Measurements from ENCODE around the gene C3orf70. TPM values are rescaled to one million over a fixed set of nuclear protein-coding genes. Genes with fewer than 3 reads are reported as not detected.

The C3orf70 gene
- total and polyA plus RNA-seq, 2 of the 8 experiments (the other 6 are each of a cell fraction or from before 2014, with no cell fraction given): 1.7 to 2.0 TPM

GRCh38 chr3:185090811-185091210 lies 62.0 kb downstream of the C3orf70 start:
- POLR2A ChIA-PET (ENCODE audit: partially characterized antibody): no interaction called here
- no peaks in the 10 kb centered on the region for H3K9me3 ChIP-seq (ENCODE audit: insufficient read depth in 2 of 2, low read depth in 1 of 2, low read length in 1 of 2)
- CTCF ChIA-PET (ENCODE audit: partially characterized antibody): interaction anchor here (0.6 to 1.1 kb wide), 3 partner anchors 9 to 56 kb away, joined by 3 to 4 read pairs (median 3); no protein-coding TSS in a partner anchor
- no peak for TF ChIP-seq HDAC2 (IDR thresholded peaks at IDR 0.05; ENCODE audit: borderline replicate concordance in 1 of 2, low read depth in 2 of 2, low read length in 2 of 2)
- TF ChIP-seq POLR2AphosphoS5 (IDR thresholded peaks at IDR 0.05; ENCODE audit: low read depth, low read length): no peak
- no peak for TF ChIP-seq POU5F1 (IDR thresholded peaks at IDR 0.05; ENCODE audit: low read depth, low read length)
- TF ChIP-seq SIX5 (IDR thresholded peaks at IDR 0.05; ENCODE audit: low read depth, low read length): no peak
- no peak for TF ChIP-seq CHD1 (IDR thresholded peaks at IDR 0.05; ENCODE audit: low read depth, low read length)
- TF ChIP-seq RBBP5 (IDR thresholded peaks at IDR 0.05; ENCODE audit: borderline replicate concordance, low read depth, low read length): no peak
- TF ChIP-seq BRCA1 (IDR thresholded peaks at IDR 0.05; ENCODE audit: low read depth, low read length): no peak
- TF ChIP-seq SP4 (IDR thresholded peaks at IDR 0.05; ENCODE audit: low read length): no peak
- TF ChIP-seq SIN3A (conservative IDR thresholded peaks at IDR 0.05 in 1 of 2, IDR thresholded peaks at IDR 0.05 in 1 of 2; ENCODE audit: low read depth in 1 of 2, low read length in 2 of 2): no peak
- TF ChIP-seq YY1 (IDR thresholded peaks at IDR 0.05; ENCODE audit: low read depth, low read length): no peak
- no peak for TF ChIP-seq RAD21 (IDR thresholded peaks at IDR 0.05 in 1 of 2, conservative IDR thresholded peaks at IDR 0.05 in 1 of 2; ENCODE audit: low read depth in 2 of 2, low read length in 2 of 2)
- TF ChIP-seq SP1 (IDR thresholded peaks at IDR 0.05; ENCODE audit: low read depth, low read length): no peak

More at GRCh38 chr3:185090811-185091210, 62.0 kb downstream of the C3orf70 start:
- Histone ChIP-seq H3K27me3 (replicated peaks in 1 of 4; ENCODE audit: control insufficient read depth in 3 of 4, extremely low read depth in 1 of 4, insufficient read depth in 3 of 4, low read length in 3 of 4) (no peaks in the 10 kb centered on the region), H3K14ac (ENCODE audit: insufficient read length) (no peak overlapping the region), H4K91ac (replicated peaks; ENCODE audit: insufficient read length, low read length) (no peak overlapping the region), H3K27ac (ENCODE audit: low read depth, low read length) (no peak overlapping the region), H3K4ac (replicated peaks; ENCODE audit: insufficient read length, low read depth, low read length) (no peak overlapping the region), H3K36me3 (ENCODE audit: control insufficient read depth in 2 of 4, insufficient read depth in 4 of 4, low read length in 3 of 4) (no peaks in the 10 kb centered on the region), H3K4me2 (ENCODE audit: insufficient read depth in 1 of 2, low read depth in 2 of 2, low read length in 2 of 2) (no peak overlapping the region), H3K18ac (ENCODE audit: extremely low read depth, low read length) (no peak overlapping the region), H3K56ac (replicated peaks; ENCODE audit: insufficient read length, low read depth, low read length) (no peak overlapping the region), H3K79me2 (ENCODE audit: control insufficient read depth in 1 of 2, insufficient read depth in 2 of 2, low read length in 2 of 2) (no peaks in the 10 kb centered on the region), H2AK5ac (ENCODE audit: low read depth, low read length) (no peak overlapping the region), H4K5ac (ENCODE audit: insufficient read length, low read depth, low read length) (no peak overlapping the region), H3K4me1 (replicated peaks in 1 of 4; ENCODE audit: control insufficient read depth in 3 of 4, insufficient read depth in 4 of 4, low read length in 3 of 4) (peaks cover 0 to 3% (median 0%) of the 10 kb centered on the region in 4 experiments; a peak in 1 of 7 replicates), H3K9ac (replicated peaks in 1 of 4; ENCODE audit: extremely low read depth in 1 of 4, low read depth in 3 of 4, low read length in 3 of 4) (no peak overlapping the region), H2BK15ac (ENCODE audit: low read length) (no peak overlapping the region), H4K20me1 (replicated peaks in 1 of 2; ENCODE audit: control insufficient read depth in 1 of 2, insufficient read depth in 2 of 2, low read length in 2 of 2) (no peaks in the 10 kb centered on the region), H2BK120ac (replicated peaks; ENCODE audit: low read depth, low read length) (no peak overlapping the region), H2BK5ac (ENCODE audit: low read depth, low read length) (no peak overlapping the region), H4K8ac (ENCODE audit: extremely low read depth, insufficient read depth, low read length) (no peak overlapping the region), H2BK12ac (ENCODE audit: low read depth, low read length) (no peak overlapping the region), H3K23me2 (ENCODE audit: low read depth, low read length) (no peaks in the 10 kb centered on the region), H2AFZ (ENCODE audit: low read length) (no peak overlapping the region), H3K23ac (ENCODE audit: insufficient read length) (no peak overlapping the region), H3K79me1 (ENCODE audit: low read depth, low read length) (no peaks in the 10 kb centered on the region), H2BK20ac (ENCODE audit: low read length) (no peak overlapping the region), H3K4me3 (ENCODE audit: extremely low read depth in 1 of 4, insufficient read depth in 2 of 4, low read depth in 3 of 4, low read length in 4 of 4) (no peak overlapping the region)
- FAIRE-seq (no peak), DNase-seq (ENCODE audit: low read depth in 1 of 2, low spot score in 2 of 2) (no peak)
- 88% methylated on average over 4 of the region's 4 CpGs; no CpG with 5 or more reads in 1 of the 2 experiments for WGBS, 2 experiments (ENCODE audit: extremely low coverage in 1 of 2, insufficient coverage in 1 of 2, insufficient read length in 1 of 2, insufficient replicate concordance in 2 of 2, low coverage in 1 of 2, low lambda C conversion rate in 2 of 2, missing lambda C conversion rate in 1 of 2)
